H1 (cell line): ENCODE measurements around the gene MASP1.

Experiments
- ASH2L ChIP-seq: fragments of 200-600, 300-600 bp; sonication (generic); IDR thresholded peaks from one replicate; pipeline ENCODE4 v1.7.1; 2017; ENCODE audit warnings: low read length
- EZH2 ChIP-seq: fragments of 200-600 bp; sonication (generic); IDR thresholded peaks from 2 replicates; pipeline ENCODE4 v1.7.1; 2012; ENCODE audit warnings: low read depth, mild to moderate bottlenecking, moderate library complexity, low read length, inconsistent platforms; ENCODE audit not compliant: severe bottlenecking
- TF ChIP-seq, protein P1 (sequence below): IDR thresholded peaks from 2 replicates; pipeline ENCODE4 v1.6.1; 2011; ENCODE audit warnings: low read depth, mild to moderate bottlenecking, low read length; ENCODE audit not compliant: insufficient read depth
- TF ChIP-seq, protein P2 (sequence below): IDR thresholded peaks from 2 replicates; pipeline ENCODE4 v1.6.1; 2012; ENCODE audit warnings: low read length, inconsistent platforms
- TF ChIP-seq, protein P3 (sequence below), 3 experiments: IDR thresholded peaks; 1 replicate in 2 of 3; 2 replicates in 1 of 3; pipeline versions ENCODE4 v1.5.1 to v1.6.1; 2011; ENCODE audit warnings: low read length in 3 of 3, mild to moderate bottlenecking in 3 of 3, inconsistent platforms in 2 of 3, low read depth in 1 of 3, moderate library complexity in 1 of 3; ENCODE audit not compliant: insufficient read depth in 1 of 3; ENCODE audit errors: control extremely low read depth in 1 of 3

DNA sequence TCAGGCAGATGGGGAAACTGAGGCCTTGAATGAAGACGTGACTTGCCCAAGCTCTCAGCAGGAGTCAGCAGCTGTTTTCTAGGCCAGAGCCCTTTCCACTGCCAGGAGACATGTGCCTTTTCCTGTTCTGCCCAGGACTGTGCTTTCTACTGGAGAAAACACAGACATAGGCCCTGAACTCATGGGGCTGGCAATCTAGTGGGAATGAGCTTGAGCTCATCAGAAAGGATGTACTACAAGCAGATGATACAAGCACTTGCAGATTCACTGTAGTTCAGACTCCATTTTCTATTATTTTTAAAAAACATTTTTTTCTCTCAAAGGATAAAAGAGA is 14.4 kb downstream of the MASP1 start:
- TF ChIP-seq ASH2L (no peak), EZH2 (no peak)
- TF ChIP-seq, protein P1, sequence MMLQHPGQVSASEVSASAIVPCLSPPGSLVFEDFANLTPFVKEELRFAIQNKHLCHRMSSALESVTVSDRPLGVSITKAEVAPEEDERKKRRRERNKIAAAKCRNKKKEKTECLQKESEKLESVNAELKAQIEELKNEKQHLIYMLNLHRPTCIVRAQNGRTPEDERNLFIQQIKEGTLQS = no peak
- TF ChIP-seq, protein P2, sequence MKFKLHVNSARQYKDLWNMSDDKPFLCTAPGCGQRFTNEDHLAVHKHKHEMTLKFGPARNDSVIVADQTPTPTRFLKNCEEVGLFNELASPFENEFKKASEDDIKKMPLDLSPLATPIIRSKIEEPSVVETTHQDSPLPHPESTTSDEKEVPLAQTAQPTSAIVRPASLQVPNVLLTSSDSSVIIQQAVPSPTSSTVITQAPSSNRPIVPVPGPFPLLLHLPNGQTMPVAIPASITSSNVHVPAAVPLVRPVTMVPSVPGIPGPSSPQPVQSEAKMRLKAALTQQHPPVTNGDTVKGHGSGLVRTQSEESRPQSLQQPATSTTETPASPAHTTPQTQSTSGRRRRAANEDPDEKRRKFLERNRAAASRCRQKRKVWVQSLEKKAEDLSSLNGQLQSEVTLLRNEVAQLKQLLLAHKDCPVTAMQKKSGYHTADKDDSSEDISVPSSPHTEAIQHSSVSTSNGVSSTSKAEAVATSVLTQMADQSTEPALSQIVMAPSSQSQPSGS = no peak
- TF ChIP-seq, protein P3, sequence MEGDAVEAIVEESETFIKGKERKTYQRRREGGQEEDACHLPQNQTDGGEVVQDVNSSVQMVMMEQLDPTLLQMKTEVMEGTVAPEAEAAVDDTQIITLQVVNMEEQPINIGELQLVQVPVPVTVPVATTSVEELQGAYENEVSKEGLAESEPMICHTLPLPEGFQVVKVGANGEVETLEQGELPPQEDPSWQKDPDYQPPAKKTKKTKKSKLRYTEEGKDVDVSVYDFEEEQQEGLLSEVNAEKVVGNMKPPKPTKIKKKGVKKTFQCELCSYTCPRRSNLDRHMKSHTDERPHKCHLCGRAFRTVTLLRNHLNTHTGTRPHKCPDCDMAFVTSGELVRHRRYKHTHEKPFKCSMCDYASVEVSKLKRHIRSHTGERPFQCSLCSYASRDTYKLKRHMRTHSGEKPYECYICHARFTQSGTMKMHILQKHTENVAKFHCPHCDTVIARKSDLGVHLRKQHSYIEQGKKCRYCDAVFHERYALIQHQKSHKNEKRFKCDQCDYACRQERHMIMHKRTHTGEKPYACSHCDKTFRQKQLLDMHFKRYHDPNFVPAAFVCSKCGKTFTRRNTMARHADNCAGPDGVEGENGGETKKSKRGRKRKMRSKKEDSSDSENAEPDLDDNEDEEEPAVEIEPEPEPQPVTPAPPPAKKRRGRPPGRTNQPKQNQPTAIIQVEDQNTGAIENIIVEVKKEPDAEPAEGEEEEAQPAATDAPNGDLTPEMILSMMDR (IDR thresholded peaks at IDR 0.05; ENCODE audit: control extremely low read depth in 1 of 3, insufficient read depth in 1 of 3, low read depth in 1 of 3, low read length in 3 of 3) = no peak
